HG03066 (cell line): ENCODE data around the gene GPR15LG.
A peak's percentile ranks its signal among the peaks of the same experiment; 100 is the strongest.
"Not testable (repeated sequence)": the region's sequence is repeated elsewhere in the genome, so short reads cannot be mapped to it uniquely, and the experiment has no call there.

Experiments used
- ATAC-seq: cut with Tn5 transposase; IDR thresholded peaks from one replicate; pipeline ENCODE4 v1.9.1; 2021; ENCODE audit warnings: low read depth; ENCODE audit not compliant: unreplicated experiment

Gene GPR15LG

GRCh38 chr10:84164442-84164841 is 9.2 kb upstream of the GPR15LG start:
- no peak for ATAC-seq

- ATAC-seq: peak; percentile 46
Observed at GRCh38 chr10:84166620-84167288, 6.8 kb upstream of the GPR15LG start.

- ATAC-seq: peak; percentile 14
Observed at GRCh38 chr10:84167289-84167653, 6.3 kb upstream of the GPR15LG start.

GRCh38 chr10:84168382-84168781 is 5.2 kb upstream of the GPR15LG start:
- ATAC-seq: not testable (repeated sequence)

GRCh38 chr10:84171237-84171636 is 2.4 kb upstream of the GPR15LG start:
- ATAC-seq: not testable (repeated sequence)

- peak; percentile 14 for ATAC-seq
Observed at GRCh38 chr10:84171700-84172466, 1.7 kb upstream of the GPR15LG start.

- ATAC-seq: peak; percentile 48
Observed at GRCh38 chr10:84172467-84173356, 889 bp upstream of the GPR15LG start.

GRCh38 chr10:84175436-84175835 is 1.8 kb downstream of the GPR15LG start:
- no peak for ATAC-seq

- no peak for ATAC-seq
Observed at GRCh38 chr10:84176351-84176750, 2.8 kb downstream of the GPR15LG start.

GRCh38 chr10:84176836-84177474 is 3.4 kb downstream of the GPR15LG start:
- ATAC-seq: no peak

- ATAC-seq: peak; percentile 42
Observed at GRCh38 chr10:84177541-84178141, 4.0 kb downstream of the GPR15LG start.

GRCh38 chr10:84178160-84178609 is 4.6 kb downstream of the GPR15LG start:
- no peak for ATAC-seq

- ATAC-seq: peak; percentile 88
Observed at GRCh38 chr10:84179059-84179710, 5.6 kb downstream of the GPR15LG start.

- ATAC-seq: not testable (repeated sequence)
Observed at GRCh38 chr10:84180386-84180785, 6.8 kb downstream of the GPR15LG start.

- ATAC-seq: no peak
Observed at GRCh38 chr10:84181631-84182030, 8.0 kb downstream of the GPR15LG start.

GRCh38 chr10:84184517-84184916 is 10.9 kb downstream of the GPR15LG start:
- no peak for ATAC-seq

GRCh38 chr10:84185526-84186175 is 12.1 kb downstream of the GPR15LG start:
- no peak for ATAC-seq

GRCh38 chr10:84188815-84189214 is 15.2 kb downstream of the GPR15LG start:
- no peak for ATAC-seq

- ATAC-seq: no peak
Observed at GRCh38 chr10:84190621-84191020, 17.0 kb downstream of the GPR15LG start.
